HepG2 (cell line): ENCODE measurements around the gene MYL11. TPM values are rescaled to one million over a fixed set of nuclear protein-coding genes. Genes with fewer than 3 reads are reported as not detected.

Source experiments
- EHMT2 ChIP-seq: fragments of 200-600 bp; sonication (generic); IDR thresholded peaks from 2 replicates; pipeline ENCODE4 v1.7.0; 2017; ENCODE audit warnings: antibody characterized with exemption, low read depth, low read length, borderline replicate concordance
- GLI4 ChIP-seq: sonication (generic); formaldehyde crosslinking; IDR thresholded peaks from 2 replicates; pipeline ENCODE4 v1.5.1; 2020; ENCODE audit warnings: missing genetic modification reagents, mild to moderate bottlenecking, moderate library complexity, borderline replicate concordance
- HOXA5 ChIP-seq: sonication (generic); formaldehyde crosslinking; IDR thresholded peaks from 2 replicates; pipeline ENCODE4 v1.4.0; 2020; ENCODE audit warnings: missing genetic modification reagents
- KAT8 ChIP-seq: IDR thresholded peaks from 2 replicates; pipeline ENCODE4 v1.6.1; 2016; ENCODE audit warnings: missing genetic modification reagents, missing compliant biosample characterization
- KLF13 ChIP-seq: sonication (generic); formaldehyde crosslinking; IDR thresholded peaks from 2 replicates; pipeline ENCODE4 v1.4.0; 2020; ENCODE audit warnings: mild to moderate bottlenecking, missing genetic modification reagents
- KLF15 ChIP-seq: sonication (generic); formaldehyde crosslinking; IDR thresholded peaks from 2 replicates; pipeline ENCODE4 v1.8.1; 2023; ENCODE audit warnings: borderline replicate concordance, mild to moderate bottlenecking, inconsistent platforms, missing genetic modification reagents, mixed read lengths
- KLF9 ChIP-seq: IDR thresholded peaks from 2 replicates; pipeline ENCODE4 v1.6.1; 2016; ENCODE audit warnings: low read depth
- MTF1 ChIP-seq: sonication (generic); formaldehyde crosslinking; IDR thresholded peaks from 2 replicates; pipeline ENCODE4 v1.5.0; 2020; ENCODE audit warnings: missing genetic modification reagents
- NFATC3 ChIP-seq: sonication (generic); formaldehyde crosslinking; IDR thresholded peaks from 2 replicates; pipeline ENCODE4 v1.5.1; 2020; ENCODE audit warnings: mild to moderate bottlenecking, missing genetic modification reagents
- NFRKB ChIP-seq: fragments of 450-650 bp; IDR thresholded peaks from 2 replicates; pipeline ENCODE4 v1.6.1; 2017
- NONO ChIP-seq, 2 experiments: fragments of 450-650 bp in 1 of 2; sonication (generic) in 1 of 2; formaldehyde crosslinking in 1 of 2; IDR thresholded peaks in 1 of 2; conservative IDR thresholded peaks in 1 of 2; 2 replicates each; pipeline versions ENCODE4 v1.6.1 to v1.8.0; 2017 to 2022; ENCODE audit warnings: mild to moderate bottlenecking in 1 of 2, missing genetic modification reagents in 1 of 2, moderate library complexity in 1 of 2
- SAFB2 ChIP-seq: sonication (generic); formaldehyde crosslinking; IDR thresholded peaks from 2 replicates; pipeline ENCODE4 v1.5.1; 2020; ENCODE audit warnings: missing genetic modification reagents, low read depth, mild to moderate bottlenecking, borderline replicate concordance
- ZC3H13 ChIP-seq: sonication (generic); formaldehyde crosslinking; IDR thresholded peaks from 2 replicates; pipeline ENCODE4 v1.8.1; 2023; ENCODE audit warnings: mild to moderate bottlenecking, missing genetic modification reagents, moderate library complexity
- ZFP36L1 ChIP-seq: sonication (generic); formaldehyde crosslinking; IDR thresholded peaks from 2 replicates; pipeline ENCODE4 v1.8.0; 2022; ENCODE audit warnings: mild to moderate bottlenecking, missing genetic modification reagents, moderate library complexity
- ZMAT3 ChIP-seq: sonication (generic); formaldehyde crosslinking; conservative IDR thresholded peaks from 2 replicates; pipeline ENCODE4 v1.7.0; 2021; ENCODE audit warnings: missing genetic modification reagents
- ZMYM4 ChIP-seq: sonication (generic); formaldehyde crosslinking; IDR thresholded peaks from 2 replicates; pipeline ENCODE4 v1.8.1; 2023; ENCODE audit warnings: mild to moderate bottlenecking, missing genetic modification reagents
- ZNF121 ChIP-seq: sonication (generic); formaldehyde crosslinking; IDR thresholded peaks from 2 replicates; pipeline ENCODE4 v1.5.0; 2020; ENCODE audit warnings: mild to moderate bottlenecking, missing genetic modification reagents
- ZNF225 ChIP-seq: sonication (generic); formaldehyde crosslinking; IDR thresholded peaks from 2 replicates; pipeline ENCODE4 v1.4.0; 2020; ENCODE audit warnings: mild to moderate bottlenecking, missing genetic modification reagents
- ZNF235 ChIP-seq: sonication (generic); formaldehyde crosslinking; IDR thresholded peaks from 2 replicates; pipeline ENCODE4 v1.8.1; 2023; ENCODE audit warnings: mild to moderate bottlenecking, missing genetic modification reagents, borderline replicate concordance
- ZNF317 ChIP-seq: sonication (generic); formaldehyde crosslinking; IDR thresholded peaks from 2 replicates; pipeline ENCODE4 v1.5.0; 2020; ENCODE audit warnings: mild to moderate bottlenecking, missing genetic modification reagents
- ZNF543 ChIP-seq: sonication (generic); formaldehyde crosslinking; IDR thresholded peaks from 2 replicates; pipeline ENCODE4 v1.4.0; 2020; ENCODE audit warnings: mild to moderate bottlenecking, missing genetic modification reagents
- ZNF556 ChIP-seq: sonication (generic); formaldehyde crosslinking; IDR thresholded peaks from 2 replicates; pipeline ENCODE4 v1.4.0; 2020; ENCODE audit warnings: mild to moderate bottlenecking, missing genetic modification reagents, borderline replicate concordance
- ZNF816 ChIP-seq: sonication (generic); formaldehyde crosslinking; IDR thresholded peaks from 2 replicates; pipeline ENCODE4 v1.8.0; 2022; ENCODE audit warnings: missing genetic modification reagents, mild to moderate bottlenecking, borderline replicate concordance
- polyA plus RNA-seq, 8 experiments: library from polyadenylated mRNA; depleted of rRNA in 3 of 8; stranded (reverse) in 7 of 8; unstranded in 1 of 8; fragments of >200 nt; fragmentation: Illumina TruSeq in 4 of 8; extraction: Trizol in 4 of 8; gene quantifications; 2 replicates each; pipeline versions ENCODE4 v1.2.1 to v1.2.3, GENCODE V29; 2011 to 2016; ENCODE audit warnings: low read depth in 4 of 8, missing spikeins in 1 of 8, mixed read lengths in 1 of 8; ENCODE audit not compliant: insufficient read depth in 1 of 8
- total RNA-seq, 5 experiments: library from RNA; depleted of rRNA; stranded (reverse); fragments of >200 nt; fragmentation: Illumina TruSeq; extraction: Trizol; gene quantifications; 2 replicates each; pipeline ENCODE4 v1.2.3, GENCODE V29; 2016; ENCODE audit warnings: low read depth in 1 of 5
- TF ChIP-seq, protein P1 (sequence below): sonication (generic); formaldehyde crosslinking; IDR thresholded peaks from 2 replicates; pipeline ENCODE4 v1.4.0; 2020; ENCODE audit warnings: missing genetic modification reagents
- TF ChIP-seq, protein P2 (sequence below): sonication (generic); formaldehyde crosslinking; IDR thresholded peaks from 2 replicates; pipeline ENCODE4 v1.5.0; 2020; ENCODE audit warnings: mild to moderate bottlenecking, missing genetic modification reagents
- TF ChIP-seq, protein P3 (sequence below): sonication (generic); IDR thresholded peaks from 2 replicates; pipeline ENCODE4 v1.6.1; 2016; ENCODE audit warnings: low read depth, borderline replicate concordance
- TF ChIP-seq, protein P4 (sequence below): sonication (generic); formaldehyde crosslinking; IDR thresholded peaks from 2 replicates; pipeline ENCODE4 v1.5.1; 2020; ENCODE audit warnings: missing genetic modification reagents, mild to moderate bottlenecking, borderline replicate concordance

The MYL11 gene
- total and polyA plus RNA-seq, 2 of the 13 experiments (the other 11 are each of a cell fraction or from before 2014, with no cell fraction given): not detected

DNA sequence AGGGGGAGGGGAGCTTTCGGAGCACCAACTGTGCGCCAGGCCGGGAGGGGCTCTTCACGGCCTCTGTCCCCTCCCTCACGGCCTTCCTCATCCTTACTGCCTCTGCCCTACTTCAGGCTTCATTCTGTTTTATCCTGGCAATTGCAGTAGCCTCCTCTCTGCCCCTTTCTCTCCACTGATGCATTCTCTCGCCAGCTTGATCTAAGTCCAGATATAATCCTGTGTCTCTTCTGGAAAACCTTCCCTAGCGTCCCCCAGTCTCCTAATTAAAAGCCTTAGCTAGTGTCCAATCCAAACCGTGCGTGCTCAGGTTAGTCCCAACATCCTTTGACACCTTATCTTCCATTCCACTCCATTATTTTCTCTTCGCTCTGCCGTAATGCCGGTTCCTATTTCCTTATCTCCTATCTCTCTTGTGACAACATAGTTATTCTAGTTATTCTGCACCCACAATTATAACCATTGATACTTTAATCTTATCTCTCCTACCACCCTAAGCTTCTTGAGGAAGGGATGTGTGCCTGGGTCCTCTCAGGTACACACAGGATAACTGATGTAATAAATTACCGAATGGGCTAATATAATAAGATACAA, 21.5 kb downstream of the MYL11 start (continued):
- TF ChIP-seq ZMYM4 (CRISPR knock-in tag): 0 out of 2 replicates have a peak, but pooled peaks have one; percentile 20
- TF ChIP-seq ZNF556 (CRISPR knock-in tag): 0 out of 2 replicates have a peak, but pooled peaks have one; percentile 11
- TF ChIP-seq ZC3H13 (CRISPR knock-in tag): no peak; the same call in 1 of the 2 replicates
- 0 out of 2 replicates have a peak, but pooled peaks have one; percentile 23 for TF ChIP-seq ZNF317 (CRISPR knock-in tag)
- TF ChIP-seq ZNF235 (CRISPR knock-in tag): no peak
- no peak for TF ChIP-seq SAFB2 (CRISPR knock-in tag)
- TF ChIP-seq ZFP36L1 (CRISPR knock-in tag): no peak
- TF ChIP-seq ZMAT3 (CRISPR knock-in tag): no peak
- TF ChIP-seq ZNF543 (CRISPR knock-in tag): no peak
- TF ChIP-seq KAT8: no peak
- 0 out of 2 replicates have a peak, but pooled peaks have one; percentile 76 for TF ChIP-seq KLF13 (CRISPR knock-in tag)
- TF ChIP-seq NFATC3 (CRISPR knock-in tag): peak; percentile 76; the same call in 1 of the 2 replicates
- no peak for TF ChIP-seq EHMT2
- no peak for TF ChIP-seq NFRKB
- TF ChIP-seq MTF1: no peak
- TF ChIP-seq HOXA5: no peak
- TF ChIP-seq GLI4 (CRISPR knock-in tag): peak; percentile 84; the same call in 1 of the 2 replicates
- TF ChIP-seq NONO (IDR thresholded peaks at IDR 0.05): no peak
- TF ChIP-seq NONO (CRISPR knock-in tag; conservative IDR thresholded peaks at IDR 0.05): 0 out of 2 replicates have a peak, but pooled peaks have one; percentile 1
- TF ChIP-seq, protein P1, sequence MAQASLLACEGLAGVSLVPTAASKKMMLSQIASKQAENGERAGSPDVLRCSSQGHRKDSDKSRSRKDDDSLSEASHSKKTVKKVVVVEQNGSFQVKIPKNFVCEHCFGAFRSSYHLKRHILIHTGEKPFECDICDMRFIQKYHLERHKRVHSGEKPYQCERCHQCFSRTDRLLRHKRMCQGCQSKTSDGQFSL (CRISPR knock-in tag): peak; percentile 50; the same call in 1 of the 2 replicates
- no peak for TF ChIP-seq ZNF121
- TF ChIP-seq ZNF816 (CRISPR knock-in tag): no peak
- TF ChIP-seq, protein P2, sequence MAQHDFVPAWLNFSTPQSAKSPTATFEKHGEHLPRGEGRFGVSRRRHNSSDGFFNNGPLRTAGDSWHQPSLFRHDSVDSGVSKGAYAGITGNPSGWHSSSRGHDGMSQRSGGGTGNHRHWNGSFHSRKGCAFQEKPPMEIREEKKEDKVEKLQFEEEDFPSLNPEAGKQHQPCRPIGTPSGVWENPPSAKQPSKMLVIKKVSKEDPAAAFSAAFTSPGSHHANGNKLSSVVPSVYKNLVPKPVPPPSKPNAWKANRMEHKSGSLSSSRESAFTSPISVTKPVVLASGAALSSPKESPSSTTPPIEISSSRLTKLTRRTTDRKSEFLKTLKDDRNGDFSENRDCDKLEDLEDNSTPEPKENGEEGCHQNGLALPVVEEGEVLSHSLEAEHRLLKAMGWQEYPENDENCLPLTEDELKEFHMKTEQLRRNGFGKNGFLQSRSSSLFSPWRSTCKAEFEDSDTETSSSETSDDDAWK: no peak
- no peak for TF ChIP-seq KLF15 (CRISPR knock-in tag)
- TF ChIP-seq, protein P3, sequence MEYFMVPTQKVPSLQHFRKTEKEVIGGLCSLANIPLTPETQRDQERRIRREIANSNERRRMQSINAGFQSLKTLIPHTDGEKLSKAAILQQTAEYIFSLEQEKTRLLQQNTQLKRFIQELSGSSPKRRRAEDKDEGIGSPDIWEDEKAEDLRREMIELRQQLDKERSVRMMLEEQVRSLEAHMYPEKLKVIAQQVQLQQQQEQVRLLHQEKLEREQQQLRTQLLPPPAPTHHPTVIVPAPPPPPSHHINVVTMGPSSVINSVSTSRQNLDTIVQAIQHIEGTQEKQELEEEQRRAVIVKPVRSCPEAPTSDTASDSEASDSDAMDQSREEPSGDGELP: no peak
- no peak for TF ChIP-seq ZNF225
- TF ChIP-seq KLF9: 0 out of 2 replicates have a peak, but pooled peaks have one; percentile 15
- TF ChIP-seq, protein P4, sequence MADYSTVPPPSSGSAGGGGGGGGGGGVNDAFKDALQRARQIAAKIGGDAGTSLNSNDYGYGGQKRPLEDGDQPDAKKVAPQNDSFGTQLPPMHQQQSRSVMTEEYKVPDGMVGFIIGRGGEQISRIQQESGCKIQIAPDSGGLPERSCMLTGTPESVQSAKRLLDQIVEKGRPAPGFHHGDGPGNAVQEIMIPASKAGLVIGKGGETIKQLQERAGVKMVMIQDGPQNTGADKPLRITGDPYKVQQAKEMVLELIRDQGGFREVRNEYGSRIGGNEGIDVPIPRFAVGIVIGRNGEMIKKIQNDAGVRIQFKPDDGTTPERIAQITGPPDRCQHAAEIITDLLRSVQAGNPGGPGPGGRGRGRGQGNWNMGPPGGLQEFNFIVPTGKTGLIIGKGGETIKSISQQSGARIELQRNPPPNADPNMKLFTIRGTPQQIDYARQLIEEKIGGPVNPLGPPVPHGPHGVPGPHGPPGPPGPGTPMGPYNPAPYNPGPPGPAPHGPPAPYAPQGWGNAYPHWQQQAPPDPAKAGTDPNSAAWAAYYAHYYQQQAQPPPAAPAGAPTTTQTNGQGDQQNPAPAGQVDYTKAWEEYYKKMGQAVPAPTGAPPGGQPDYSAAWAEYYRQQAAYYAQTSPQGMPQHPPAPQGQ (CRISPR knock-in tag): 0 out of 2 replicates have a peak, but pooled peaks have one; percentile 89
